Measurements from ENCODE around the gene LASP1NB.

DNA sequence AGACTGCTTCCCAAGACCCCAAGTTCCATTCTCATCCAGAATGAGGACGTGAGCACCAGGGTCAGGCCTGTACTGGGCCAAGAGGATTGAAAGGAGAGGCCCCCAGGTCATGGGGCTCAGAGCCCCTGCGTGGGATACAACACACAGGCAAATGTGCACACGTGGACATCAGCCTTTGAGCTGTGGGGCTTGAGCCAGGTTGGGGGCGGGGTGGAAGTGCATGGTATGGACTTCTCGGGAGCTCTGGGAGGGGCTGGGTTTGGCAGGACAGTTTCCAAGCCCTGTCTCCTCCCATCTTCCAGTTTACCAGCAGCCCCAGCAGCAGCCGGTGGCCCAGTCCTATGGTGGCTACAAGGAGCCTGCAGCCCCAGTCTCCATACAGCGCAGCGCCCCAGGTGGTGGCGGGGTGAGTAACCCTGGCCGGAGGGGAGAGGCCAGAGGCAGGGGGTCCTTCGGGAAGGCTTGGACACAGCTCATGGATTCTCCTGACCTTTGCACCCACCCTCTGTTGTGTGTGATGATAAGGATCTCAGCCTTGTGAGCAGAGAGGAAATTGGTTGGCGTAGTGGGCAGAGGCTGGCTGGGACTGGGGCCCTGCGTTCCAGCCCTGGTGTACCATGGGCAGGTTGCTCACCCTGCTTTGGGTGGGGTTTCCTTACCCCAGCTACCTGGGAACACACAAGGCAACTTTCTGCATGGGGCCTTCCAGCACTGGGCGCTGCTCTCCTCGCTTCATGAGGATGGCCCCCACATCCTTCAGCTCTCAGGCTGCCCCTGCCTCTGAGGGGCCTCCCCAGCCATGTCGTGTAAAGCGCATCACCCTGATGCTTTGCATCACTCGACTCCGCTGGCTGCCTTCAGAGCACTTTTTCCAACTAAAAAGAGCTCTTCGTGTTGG is 10.4 kb upstream of the LASP1NB start:
- TF ChIP-seq YY1 (IDR thresholded peaks at IDR 0.05; ENCODE audit: low read depth) (no peak), CEBPB (IDR thresholded peaks at IDR 0.05) (no peak), TEAD4 (IDR thresholded peaks at IDR 0.05) (no peak), TAF1 (IDR thresholded peaks at IDR 0.05; ENCODE audit: low read depth) (no peak), ZBTB7A (IDR thresholded peaks at IDR 0.05; ENCODE audit: low read depth) (no peak)
